ENCODE results near the gene GPATCH2. TPM values are rescaled to one million over a fixed set of nuclear protein-coding genes. Genes with fewer than 3 reads are reported as not detected.

Gene GPATCH2
- total and polyA plus RNA-seq, 4 donors, result 13.4 to 35.3 (median 18.4) TPM

Other genes starting within 250 kb of the GPATCH2 start
- 10 to 100 TPM in 1 of 2 donors, 1 to 10 TPM in 1; 3.8 to 12.8 TPM for gene SPATA17, start 254 bp upstream of the GPATCH2 start, total RNA-seq
- 1 to 10 TPM; 8.2 to 8.4 TPM for gene SPATA17, start 254 bp upstream of the GPATCH2 start, polyA plus RNA-seq (ENCODE audit: insufficient read length in 2 of 2)